Lower leg skin (tissue), 4 donors: Measurements from ENCODE around the gene TENM4. TPM values are rescaled to one million over a fixed set of nuclear protein-coding genes. Genes with fewer than 3 reads are reported as not detected.

Experiments
- DNase-seq, 2 donors: peaks; one replicate each; pipeline ENCODE4 v3.0.0-alpha.2; 2019; ENCODE audit warnings: low spot score in 2 of 2
- H3K4me3 ChIP-seq: fragments of 200-600 bp; sonication (generic); 2 replicates; pipeline ENCODE4 v1.5.1; 2017; ENCODE audit warnings: mild to moderate bottlenecking, low read depth; ENCODE audit not compliant: poor library complexity, severe bottlenecking
- CTCF ChIP-seq, 3 donors: fragments of 450-650 bp; IDR thresholded peaks; one replicate each; pipeline ENCODE4 v1.5.1; 2016; ENCODE audit warnings: antibody characterized with exemption in 3 of 3, mild to moderate bottlenecking in 3 of 3, moderate library complexity in 2 of 3
- POLR2A ChIP-seq, 2 donors: fragments of 450-650 bp; IDR thresholded peaks; one replicate each; pipeline ENCODE4 v1.6.1; 2016 to 2017; ENCODE audit warnings: antibody characterized with exemption in 2 of 2, mild to moderate bottlenecking in 1 of 2, moderate library complexity in 1 of 2
- WGBS, 2 donors: methylation state at CpG; one replicate each; pipeline ENCODE4 v1.1.5; 2018; 5-methylcytosine and 5-hydroxymethylcytosine counted together
- intact Hi-C: fragments of 100-400 bp; cut with DNase I; formaldehyde crosslinking; loops from one replicate; pipeline ENCODE4 v1.15.0; 2023; ENCODE audit warnings: low total_unique reads
- total RNA-seq, 4 donors: library from RNA; depleted of rRNA; stranded (reverse); fragments of >200 nt; gene quantifications; one replicate each; pipeline ENCODE4 v1.1.0, GENCODE V29; 2016

TENM4 gene
- total RNA-seq, 4 donors from 2014 or later = 34.4 to 41.1 (median 36.6) TPM

DNA sequence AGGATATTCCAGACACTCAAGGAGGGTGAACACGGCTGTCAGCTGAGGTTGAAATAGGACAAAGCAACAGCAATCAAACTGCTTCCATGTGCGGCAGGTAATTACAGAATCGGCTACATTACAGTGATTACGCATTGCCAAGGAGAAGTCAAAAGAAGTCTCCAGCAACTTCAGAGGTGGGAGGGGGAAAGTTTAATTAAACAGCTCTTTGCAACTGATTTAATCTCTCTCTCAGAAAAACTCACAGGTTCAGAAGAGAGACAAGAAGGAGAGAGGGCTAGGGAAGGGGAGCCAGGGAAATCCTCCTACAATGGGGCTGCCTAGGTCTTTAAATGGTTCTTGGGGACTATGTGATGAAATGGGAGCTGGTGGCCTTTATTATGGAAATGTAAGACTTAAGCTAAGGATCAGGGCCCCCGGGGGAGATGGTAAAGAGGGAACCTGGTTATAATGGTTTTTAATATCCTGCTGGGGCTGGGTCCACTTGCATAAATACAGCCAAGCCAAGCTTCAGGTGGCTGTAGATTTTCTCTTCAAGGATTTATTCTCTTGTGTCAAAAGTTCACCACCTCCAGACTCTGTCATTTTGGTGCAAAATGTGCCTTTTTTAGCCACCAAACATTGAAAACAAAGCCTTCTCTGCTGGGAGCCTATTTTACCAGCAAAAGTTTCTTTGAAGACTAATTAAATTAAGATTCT is 511.5 kb downstream of the TENM4 start:
- no peak for TF ChIP-seq CTCF (IDR thresholded peaks at IDR 0.05)
- TF ChIP-seq POLR2A (IDR thresholded peaks at IDR 0.05) = no peak
- DNase-seq = no peak
- WGBS, 2 donors = 76 to 83% methylated on average over 5 of the region's 5 CpGs
- intact Hi-C loops = no loop called here
- no peak overlapping the region for H3K4me3 ChIP-seq

DNA sequence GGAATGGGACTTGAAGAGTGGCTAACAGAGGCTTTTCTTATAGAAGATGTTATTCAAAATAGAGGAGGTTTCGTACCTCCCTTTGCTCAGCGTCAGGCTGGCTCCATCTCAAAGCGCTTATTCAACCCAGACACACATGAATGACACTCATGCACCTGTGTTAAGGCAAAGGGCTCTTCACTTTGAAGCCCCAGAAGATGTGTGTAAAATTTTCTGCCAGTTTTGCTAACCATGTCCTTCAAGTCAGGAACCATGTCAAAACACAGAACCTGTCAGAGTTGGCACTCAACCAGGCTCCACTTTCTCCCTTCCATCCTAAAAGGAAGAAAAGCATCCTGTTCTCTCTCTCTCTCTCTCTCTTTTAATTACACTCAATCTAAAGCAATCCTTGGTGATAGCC is 513.3 kb downstream of the TENM4 start:
- WGBS, 2 donors = 79 to 83% methylated on average over 3 of the region's 3 CpGs
- H3K4me3 ChIP-seq = no peak overlapping the region
- DNase-seq = peak in 1 of 2 donors; percentile 45
- intact Hi-C loops = no loop called here
- TF ChIP-seq POLR2A (IDR thresholded peaks at IDR 0.05) = no peak
- no peak for TF ChIP-seq CTCF (IDR thresholded peaks at IDR 0.05)

DNA sequence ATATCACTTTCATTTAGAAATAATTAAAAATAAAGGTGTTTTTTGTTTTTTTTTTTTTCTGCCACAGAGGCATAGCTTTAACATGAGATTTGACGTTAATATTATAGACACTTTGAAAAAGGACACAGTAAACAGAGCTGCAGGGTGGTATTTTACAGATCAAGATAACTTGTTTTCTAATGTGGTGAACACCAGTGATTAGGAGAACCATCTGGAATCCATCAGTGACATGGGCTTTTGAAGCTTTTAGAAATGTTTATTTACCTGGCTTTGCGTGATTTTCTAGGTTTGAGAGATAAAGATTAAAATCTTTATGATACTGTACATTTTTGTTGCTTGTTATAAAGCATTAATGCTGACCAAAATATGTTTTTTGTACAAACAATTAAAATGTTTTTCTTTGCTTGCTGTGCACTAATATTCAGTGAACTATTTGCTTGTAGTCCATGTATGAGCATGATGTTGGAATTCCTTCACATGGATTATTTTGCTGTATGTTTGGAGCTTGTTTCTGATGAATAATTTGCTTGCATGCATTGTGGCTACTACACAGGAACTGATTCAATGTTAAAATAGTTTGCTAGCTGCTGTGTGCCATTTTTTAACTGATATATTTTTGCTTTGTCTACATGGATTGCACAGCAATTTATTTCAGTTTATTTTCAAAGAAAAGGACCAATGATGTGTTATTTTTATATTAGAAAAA is 514.0 kb downstream of the TENM4 start:
- no peak overlapping the region for H3K4me3 ChIP-seq
- DNase-seq = no peak
- intact Hi-C loops = no loop called here
- WGBS, 2 donors = 78 to 81% methylated on average over 2 of the region's 2 CpGs
- no peak for TF ChIP-seq POLR2A (IDR thresholded peaks at IDR 0.05)
- no peak for TF ChIP-seq CTCF (IDR thresholded peaks at IDR 0.05)

GRCh38 chr11:78925387-78925786 is 515.4 kb downstream of the TENM4 start:
- intact Hi-C loops = no loop called here
- TF ChIP-seq CTCF (IDR thresholded peaks at IDR 0.05) (no peak), POLR2A (IDR thresholded peaks at IDR 0.05) (no peak)
- DNase-seq = peak in 1 of 2 donors; percentile 32
- no peak overlapping the region for H3K4me3 ChIP-seq
- WGBS, 2 donors = 81 to 84% methylated on average over 2 of the region's 2 CpGs

DNA sequence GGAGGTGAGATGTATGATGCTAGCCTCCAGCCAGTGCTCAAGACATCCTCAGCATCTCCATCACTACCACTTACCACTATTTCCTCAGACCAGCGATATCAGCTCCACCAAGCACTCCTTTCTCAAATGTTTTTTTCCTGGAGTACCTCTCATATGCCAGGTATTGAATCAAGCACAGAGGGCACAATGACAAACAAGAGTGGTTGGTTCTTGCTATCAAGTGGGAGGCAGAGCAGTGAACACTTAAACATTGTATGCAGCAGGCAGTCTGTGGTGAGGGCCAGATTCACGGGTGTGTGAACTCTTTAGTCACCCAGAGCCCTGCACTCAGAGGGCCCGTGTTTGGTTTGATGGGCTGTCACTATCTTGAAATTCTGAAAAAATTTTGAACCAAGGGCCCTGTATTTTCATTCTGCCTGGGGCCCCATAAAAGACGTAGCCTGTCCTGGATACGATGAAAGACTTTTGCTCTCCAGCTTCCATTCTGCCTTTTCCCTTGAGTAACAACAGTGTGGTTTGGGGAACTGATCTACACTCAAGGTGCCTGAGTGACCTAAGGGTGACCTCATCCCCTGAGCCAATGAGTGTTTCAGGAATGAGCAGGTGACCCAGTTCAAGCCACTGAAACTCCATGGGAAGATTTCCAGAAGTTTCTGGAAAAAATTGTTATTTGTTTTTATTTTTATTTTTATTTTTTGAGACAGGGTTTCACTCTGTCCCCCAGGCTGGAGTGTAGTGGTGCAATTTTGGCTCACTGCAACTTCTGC is 517.8 kb downstream of the TENM4 start:
- 95 to 96% methylated on average over 5 of the region's 5 CpGs for WGBS, 2 donors
- intact Hi-C loops = no loop called here
- peak in 1 of 2 donors; percentile 46 for DNase-seq
- H3K4me3 ChIP-seq = no peak overlapping the region
- TF ChIP-seq POLR2A (IDR thresholded peaks at IDR 0.05) = no peak
- no peak for TF ChIP-seq CTCF (IDR thresholded peaks at IDR 0.05)
